NCI-H1048 (cell line): Measurements from ENCODE around the gene PCSK4.
"Not testable (repeated sequence)": the region's sequence is repeated elsewhere in the genome, so short reads cannot be mapped to it uniquely, and the experiment has no call there.

Source experiments
- DNase-seq: peaks from one replicate; lab custom pipeline; 2025; lab: John Stamatoyannopoulos, UW

PCSK4 gene

GRCh38 chr19:1522061-1522460 lies 31.9 kb upstream of the PCSK4 start:
- DNase-seq = no peak

- DNase-seq = no peak
These were observed 31.5 kb upstream of the PCSK4 start for GRCh38 chr19:1521636-1522035.

- no peak for DNase-seq
These were observed 30.1 kb upstream of the PCSK4 start for GRCh38 chr19:1520203-1520780.

GRCh38 chr19:1519802-1520201 lies 29.7 kb upstream of the PCSK4 start:
- not testable (repeated sequence) for DNase-seq

GRCh38 chr19:1518471-1518870 lies 28.3 kb upstream of the PCSK4 start:
- no peak for DNase-seq

- no peak for DNase-seq
These were observed 26.2 kb upstream of the PCSK4 start for GRCh38 chr19:1516395-1516753.

- no peak for DNase-seq
These were observed 25.0 kb upstream of the PCSK4 start for GRCh38 chr19:1514986-1515721.

- DNase-seq = no peak
These were observed 24.1 kb upstream of the PCSK4 start for GRCh38 chr19:1514295-1514661.

- DNase-seq = no peak
These were observed 23.5 kb upstream of the PCSK4 start for GRCh38 chr19:1513499-1514294.

GRCh38 chr19:1512671-1513498 lies 22.7 kb upstream of the PCSK4 start, which contains the start of gene ADAMTSL5:
Gene ADAMTSL5 (minus strand): TSS chr19:1513019. CDS start chr19:1510943, 2,076 bp downstream.
- DNase-seq = no peak

GRCh38 chr19:1511318-1512317 lies 21.5 kb upstream of the PCSK4 start:
- DNase-seq = no peak

- DNase-seq = no peak
These were observed 20.7 kb upstream of the PCSK4 start for GRCh38 chr19:1510807-1511206.

- DNase-seq = no peak
These were observed 20.3 kb upstream of the PCSK4 start for GRCh38 chr19:1510442-1510806.

GRCh38 chr19:1509602-1510441 lies 19.7 kb upstream of the PCSK4 start:
- DNase-seq = no peak

- DNase-seq = no peak
These were observed 18.3 kb upstream of the PCSK4 start for GRCh38 chr19:1508507-1508856.

GRCh38 chr19:1507763-1508506 lies 17.8 kb upstream of the PCSK4 start:
- DNase-seq = peak; percentile 90

GRCh38 chr19:1507192-1507660 lies 17.1 kb upstream of the PCSK4 start:
- DNase-seq = no peak

GRCh38 chr19:1505991-1506881 lies 16.1 kb upstream of the PCSK4 start:
- DNase-seq = no peak
